Subcutaneous adipose tissue (tissue), 4 donors: Measurements from ENCODE around the gene STPG3. TPM values are rescaled to one million over a fixed set of nuclear protein-coding genes. Genes with fewer than 3 reads are reported as not detected.

ENCODE experiments used
- total RNA-seq, 4 donors: library from RNA; depleted of rRNA; stranded (reverse); fragments of >200 nt; gene quantifications; one replicate each; pipeline ENCODE4 v1.1.0, GENCODE V29; 2016
- TF ChIP-seq, protein P1 (sequence below): fragments of 450-650 bp; IDR thresholded peaks from one replicate; pipeline ENCODE4 v1.5.1; 2016; ENCODE audit warnings: low read depth, mild to moderate bottlenecking, control low read depth, antibody characterized with exemption, moderate library complexity

STPG3 gene
- total RNA-seq, 4 donors from 2014 or later = not detected

DNA sequence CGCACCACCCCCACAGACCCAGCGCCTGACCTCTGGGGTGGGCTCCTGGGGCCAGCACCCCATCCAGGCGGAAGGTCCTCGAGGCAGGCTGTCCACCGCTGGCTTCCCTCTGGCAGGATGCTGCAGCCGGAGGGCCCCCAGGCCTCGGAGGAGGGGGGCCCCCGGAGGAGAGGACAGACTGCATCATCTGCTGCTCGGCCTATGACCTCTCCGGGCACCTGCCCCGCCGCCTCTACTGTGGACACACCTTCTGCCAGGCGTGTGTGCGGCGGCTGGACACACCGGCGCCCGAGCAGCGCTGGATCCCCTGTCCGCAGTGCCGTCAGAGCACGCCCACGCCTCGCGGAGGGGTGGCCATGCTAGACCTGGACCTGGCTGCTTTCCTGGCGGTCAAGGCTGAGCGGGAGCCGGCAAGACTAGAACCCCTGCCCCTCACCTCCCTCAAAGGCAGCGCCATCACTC, 22.5 kb upstream of the STPG3 start:
- TF ChIP-seq, protein P1, sequence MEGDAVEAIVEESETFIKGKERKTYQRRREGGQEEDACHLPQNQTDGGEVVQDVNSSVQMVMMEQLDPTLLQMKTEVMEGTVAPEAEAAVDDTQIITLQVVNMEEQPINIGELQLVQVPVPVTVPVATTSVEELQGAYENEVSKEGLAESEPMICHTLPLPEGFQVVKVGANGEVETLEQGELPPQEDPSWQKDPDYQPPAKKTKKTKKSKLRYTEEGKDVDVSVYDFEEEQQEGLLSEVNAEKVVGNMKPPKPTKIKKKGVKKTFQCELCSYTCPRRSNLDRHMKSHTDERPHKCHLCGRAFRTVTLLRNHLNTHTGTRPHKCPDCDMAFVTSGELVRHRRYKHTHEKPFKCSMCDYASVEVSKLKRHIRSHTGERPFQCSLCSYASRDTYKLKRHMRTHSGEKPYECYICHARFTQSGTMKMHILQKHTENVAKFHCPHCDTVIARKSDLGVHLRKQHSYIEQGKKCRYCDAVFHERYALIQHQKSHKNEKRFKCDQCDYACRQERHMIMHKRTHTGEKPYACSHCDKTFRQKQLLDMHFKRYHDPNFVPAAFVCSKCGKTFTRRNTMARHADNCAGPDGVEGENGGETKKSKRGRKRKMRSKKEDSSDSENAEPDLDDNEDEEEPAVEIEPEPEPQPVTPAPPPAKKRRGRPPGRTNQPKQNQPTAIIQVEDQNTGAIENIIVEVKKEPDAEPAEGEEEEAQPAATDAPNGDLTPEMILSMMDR = no peak

DNA sequence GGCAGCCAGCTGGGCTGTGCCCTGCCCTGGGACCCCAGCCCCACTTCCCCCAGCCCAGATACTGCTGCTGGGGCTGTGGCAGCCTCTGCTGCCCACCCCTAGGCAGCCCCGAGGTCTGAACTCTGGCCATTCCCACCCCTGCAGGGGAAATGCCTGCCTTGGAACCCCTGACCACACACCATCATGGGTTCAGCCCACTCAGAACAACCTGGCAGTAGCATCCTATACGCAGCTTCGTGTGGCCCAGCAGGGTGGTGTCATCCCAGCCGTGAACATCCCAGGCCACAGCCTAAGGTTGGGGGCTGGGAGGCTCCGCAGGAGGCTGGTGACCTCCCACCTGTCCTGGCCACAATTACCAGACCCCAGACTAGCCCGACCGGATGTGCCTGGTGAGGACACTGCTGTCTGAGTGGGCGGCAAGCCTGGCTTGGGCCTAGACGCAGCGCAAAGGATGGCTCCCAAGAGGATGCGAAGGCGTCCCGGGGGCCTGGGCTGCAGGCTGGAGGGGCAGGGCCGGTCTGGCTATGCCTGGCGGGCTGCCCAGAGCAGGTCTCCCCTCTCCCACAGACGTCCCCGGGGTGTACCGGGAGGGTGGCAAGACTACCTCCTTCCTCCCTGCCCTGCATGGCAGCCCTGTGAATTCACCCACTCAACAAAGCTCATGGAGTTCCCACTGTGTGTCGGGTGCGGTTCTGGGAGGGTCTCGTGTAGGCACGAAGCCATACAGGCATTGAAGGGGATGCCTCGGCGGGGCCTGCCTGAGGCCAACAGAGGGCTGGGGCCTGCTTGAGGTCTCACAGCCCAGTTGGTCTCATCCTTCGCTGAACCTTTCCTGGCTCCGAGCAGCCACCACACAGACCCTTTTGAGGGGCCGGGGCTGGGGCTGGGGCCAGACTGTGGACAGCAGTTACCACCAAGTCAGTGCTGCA, 21.9 kb upstream of the STPG3 start:
- TF ChIP-seq, protein P1 = no peak

DNA sequence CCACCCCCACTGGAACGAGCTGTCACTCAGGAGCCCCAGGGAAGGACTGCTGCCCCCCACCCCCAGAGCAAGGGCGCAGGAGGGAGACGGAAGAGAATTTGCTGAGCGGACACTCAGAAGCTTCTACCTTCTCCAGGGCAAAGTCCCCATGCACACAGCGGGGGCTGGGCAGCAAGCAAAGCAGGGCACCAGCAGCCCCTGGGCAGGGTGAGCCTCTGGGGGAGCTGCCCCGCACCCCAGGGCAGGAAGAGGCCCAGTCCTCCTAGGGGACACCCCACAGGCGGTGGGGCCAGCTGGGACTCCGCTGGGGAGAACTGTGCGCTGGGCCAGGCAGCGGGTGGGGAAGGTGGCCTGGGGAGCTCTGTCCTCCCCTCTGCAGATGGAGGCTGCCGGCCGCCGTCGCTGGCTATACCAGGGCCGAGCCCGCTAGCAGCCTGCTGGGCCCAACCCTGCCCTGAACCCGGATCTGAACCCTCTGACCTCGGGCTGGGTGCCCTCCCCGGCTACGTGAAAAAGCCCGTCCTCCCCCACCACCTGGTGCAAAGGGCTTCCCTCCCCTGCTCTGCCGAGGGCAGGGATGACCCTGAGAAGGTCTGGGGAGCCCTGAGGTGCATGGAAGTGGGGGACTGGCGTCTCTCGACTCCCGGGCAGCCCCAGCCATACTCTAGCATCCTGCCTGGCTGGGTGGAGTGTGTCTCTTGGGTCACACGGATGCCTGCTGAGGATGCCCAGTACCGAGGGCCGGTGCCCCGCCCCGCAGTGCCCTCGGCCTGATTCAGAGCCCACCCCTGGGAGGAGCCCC, 21.0 kb upstream of the STPG3 start:
- TF ChIP-seq, protein P1 = no peak

DNA sequence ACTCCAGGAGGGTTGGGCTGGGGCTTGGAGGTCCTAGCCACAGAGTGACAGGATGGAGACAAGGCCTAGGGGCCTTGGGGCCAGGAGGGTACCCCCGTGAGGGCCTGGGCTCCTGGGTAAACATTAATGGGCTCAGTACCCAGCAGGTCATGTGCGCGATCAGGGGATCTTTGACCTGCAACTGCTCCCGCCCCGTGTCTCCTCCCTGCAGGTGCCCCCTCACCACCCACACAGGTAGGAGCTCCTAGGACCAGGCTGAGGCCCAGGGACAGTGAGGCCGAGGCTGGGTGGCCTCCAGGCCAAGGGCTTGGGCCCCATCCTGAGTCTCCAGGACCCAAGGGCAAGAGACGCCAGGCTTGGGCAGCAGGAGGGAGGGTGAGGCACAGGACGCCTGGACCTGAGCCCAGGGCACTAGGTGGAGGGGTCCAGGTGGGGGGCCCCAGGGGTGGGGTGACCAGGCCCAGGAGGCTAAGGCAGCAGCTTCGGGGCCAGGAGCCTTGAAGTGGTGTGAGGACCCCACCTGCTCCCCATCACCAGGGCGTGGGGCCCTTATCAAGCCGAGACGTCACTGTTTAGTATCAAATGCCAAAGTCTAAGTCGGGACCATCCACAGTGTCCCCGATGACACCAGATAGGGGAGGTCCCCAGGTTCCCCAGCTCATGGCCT, 20.2 kb upstream of the STPG3 start, which contains the start of gene SLC34A3:
Gene SLC34A3, plus strand, starts transcription at position 197 of the 667 bp plus-strand sequence. CDS start 802 bp downstream, outside the sequence.
- TF ChIP-seq, protein P1 = no peak

DNA sequence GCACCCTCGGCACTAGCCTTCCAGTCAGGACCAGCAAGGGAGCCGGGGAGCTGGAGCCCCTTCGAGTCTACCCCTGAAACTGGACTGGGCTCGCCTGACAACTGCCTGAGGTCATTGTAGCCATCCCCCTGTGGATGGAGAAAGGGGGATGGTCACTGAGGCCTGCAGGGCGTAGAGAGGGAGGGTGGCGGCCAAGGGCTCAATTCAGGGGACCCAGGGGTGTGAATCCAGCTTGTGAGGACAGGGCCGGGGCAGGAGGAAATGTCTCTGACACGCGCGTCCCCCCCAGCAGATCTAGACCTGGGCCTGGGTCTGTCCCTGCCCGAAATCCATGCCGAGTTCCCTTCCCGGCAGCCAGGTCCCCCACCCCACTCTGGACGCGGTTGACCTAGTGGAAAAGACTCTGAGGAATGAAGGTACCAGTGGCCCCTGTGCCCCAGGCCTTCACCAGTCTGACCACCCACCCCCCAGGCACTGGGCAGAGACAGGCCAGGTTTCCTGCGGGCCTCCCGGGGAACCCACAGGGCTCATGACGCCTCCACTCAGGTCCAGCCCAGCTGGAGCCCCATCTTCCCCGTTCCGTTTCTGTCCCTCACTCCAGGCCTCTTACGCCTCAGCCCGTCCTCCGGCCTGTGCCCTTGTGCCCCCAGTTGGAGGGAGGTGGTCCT, 19.6 kb upstream of the STPG3 start:
- TF ChIP-seq, protein P1 = no peak

DNA sequence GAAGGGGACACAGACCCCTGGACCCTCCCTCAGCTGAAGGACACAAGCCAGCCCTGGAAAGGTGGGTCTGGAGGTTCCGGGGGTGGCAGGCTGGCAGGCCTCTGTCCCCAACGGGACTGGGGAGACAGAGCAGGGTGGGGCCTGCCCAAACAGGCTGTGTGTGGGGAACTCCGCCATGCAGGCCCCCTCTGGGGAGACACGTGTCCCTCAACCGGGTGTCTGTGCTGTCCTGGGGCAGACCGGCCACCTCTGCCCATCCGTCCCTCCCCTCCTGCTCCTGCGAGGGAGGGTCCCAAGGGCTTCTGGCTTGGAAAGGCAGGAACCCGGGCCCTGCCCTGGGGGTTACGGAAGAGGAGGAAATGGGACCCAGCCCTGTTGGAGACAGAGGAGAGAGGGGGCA, 19.0 kb upstream of the STPG3 start:
- TF ChIP-seq, protein P1 = no peak
